ENCODE data around the gene HTT.
A peak's percentile ranks its signal among the peaks of the same experiment; 100 is the strongest.
"Not testable (repeated sequence)": the region's sequence is repeated elsewhere in the genome, so short reads cannot be mapped to it uniquely, and the experiment has no call there.

HTT gene

GRCh38 chr4:3046623-3047022 lies 27.9 kb upstream of the HTT start:
- TF ChIP-seq, protein P1, sequence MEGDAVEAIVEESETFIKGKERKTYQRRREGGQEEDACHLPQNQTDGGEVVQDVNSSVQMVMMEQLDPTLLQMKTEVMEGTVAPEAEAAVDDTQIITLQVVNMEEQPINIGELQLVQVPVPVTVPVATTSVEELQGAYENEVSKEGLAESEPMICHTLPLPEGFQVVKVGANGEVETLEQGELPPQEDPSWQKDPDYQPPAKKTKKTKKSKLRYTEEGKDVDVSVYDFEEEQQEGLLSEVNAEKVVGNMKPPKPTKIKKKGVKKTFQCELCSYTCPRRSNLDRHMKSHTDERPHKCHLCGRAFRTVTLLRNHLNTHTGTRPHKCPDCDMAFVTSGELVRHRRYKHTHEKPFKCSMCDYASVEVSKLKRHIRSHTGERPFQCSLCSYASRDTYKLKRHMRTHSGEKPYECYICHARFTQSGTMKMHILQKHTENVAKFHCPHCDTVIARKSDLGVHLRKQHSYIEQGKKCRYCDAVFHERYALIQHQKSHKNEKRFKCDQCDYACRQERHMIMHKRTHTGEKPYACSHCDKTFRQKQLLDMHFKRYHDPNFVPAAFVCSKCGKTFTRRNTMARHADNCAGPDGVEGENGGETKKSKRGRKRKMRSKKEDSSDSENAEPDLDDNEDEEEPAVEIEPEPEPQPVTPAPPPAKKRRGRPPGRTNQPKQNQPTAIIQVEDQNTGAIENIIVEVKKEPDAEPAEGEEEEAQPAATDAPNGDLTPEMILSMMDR (IDR thresholded peaks at IDR 0.05; ENCODE audit: insufficient read depth, low read depth, low read length, missing control alignments), result no peak
- H3K4me3 ChIP-seq (ENCODE audit: low read depth, low read length), result no peak overlapping the region
- DNase-seq (ENCODE audit: low read depth), result no peak

GRCh38 chr4:3047464-3048286 lies 26.8 kb upstream of the HTT start:
- H3K4me3 ChIP-seq (ENCODE audit: low read depth, low read length), result peak overlapping the region; percentile 23; the same call in 1 of the 2 replicates
- DNase-seq (ENCODE audit: low read depth), result peak; percentile 98
- TF ChIP-seq, protein P1 (IDR thresholded peaks at IDR 0.05; ENCODE audit: insufficient read depth, low read depth, low read length, missing control alignments), result peak; percentile 80

GRCh38 chr4:3051141-3051897 lies 23.2 kb upstream of the HTT start:
- H3K4me3 ChIP-seq (ENCODE audit: low read depth, low read length); DNase-seq (ENCODE audit: low read depth): not testable (repeated sequence)

DNA sequence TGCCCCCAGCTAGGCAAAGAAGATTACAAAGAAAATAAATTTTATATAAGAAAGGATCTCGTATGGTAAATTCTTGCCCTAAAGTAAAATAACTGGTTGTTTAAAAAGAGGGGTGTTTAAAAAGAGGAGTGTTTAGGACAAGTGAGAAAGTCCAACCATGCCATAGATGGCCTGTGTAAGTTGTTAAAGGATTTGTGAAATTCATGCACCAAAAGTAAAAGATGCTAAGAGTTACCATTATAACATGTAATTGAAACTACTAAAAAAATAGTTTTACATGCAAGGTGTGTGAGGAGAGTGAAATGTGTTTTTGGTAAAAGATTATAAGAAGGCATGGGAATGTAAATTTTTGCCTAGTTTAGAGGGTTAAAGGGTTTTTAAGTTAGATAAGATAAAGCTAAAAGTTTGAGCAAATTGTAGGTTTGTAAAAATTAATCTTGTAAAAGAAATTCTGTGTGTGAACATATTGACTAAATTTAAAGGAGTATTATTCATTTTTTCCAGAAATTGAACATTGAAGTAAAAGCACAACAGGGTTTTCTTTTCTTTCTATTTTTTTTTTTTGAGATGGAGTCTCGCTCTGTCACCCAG lies 20.2 kb upstream of the HTT start:
- H3K4me3 ChIP-seq (ENCODE audit: low read depth, low read length), result no peak overlapping the region
- TF ChIP-seq, protein P1 (IDR thresholded peaks at IDR 0.05; ENCODE audit: insufficient read depth, low read depth, low read length, missing control alignments), result no peak
- DNase-seq (ENCODE audit: low read depth), result no peak

GRCh38 chr4:3059943-3060342 lies 14.5 kb upstream of the HTT start:
- TF ChIP-seq, protein P1 (IDR thresholded peaks at IDR 0.05; ENCODE audit: insufficient read depth, low read depth, low read length, missing control alignments), result no peak

DNA sequence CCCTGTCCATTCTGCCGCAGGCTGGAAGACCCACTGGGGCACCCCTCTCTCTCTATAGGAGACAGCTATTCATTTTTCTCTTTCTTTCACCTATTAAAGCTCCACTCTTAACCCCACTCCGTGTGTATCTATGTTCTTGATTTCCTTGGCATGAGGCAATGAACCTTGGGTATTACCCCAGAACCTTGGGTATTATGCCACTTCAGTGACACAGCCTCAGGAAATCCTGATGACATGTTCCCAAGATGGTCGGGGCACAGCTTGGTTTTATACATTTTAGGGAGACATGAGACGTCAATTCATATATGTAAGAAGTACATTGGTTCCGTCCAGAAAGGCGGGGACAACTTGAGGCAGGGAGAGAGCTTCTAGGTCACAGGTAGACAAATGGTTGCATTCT lies 13.5 kb upstream of the HTT start:
- TF ChIP-seq, protein P1 (IDR thresholded peaks at IDR 0.05; ENCODE audit: insufficient read depth, low read depth, low read length, missing control alignments), result no peak
- no peak for DNase-seq (ENCODE audit: low read depth)
- H3K4me3 ChIP-seq (ENCODE audit: low read depth, low read length), result no peak overlapping the region

More at GRCh38 chr4:3059943-3060342, 14.5 kb upstream of the HTT start:
- no peak for DNase-seq (ENCODE audit: low read depth)
- no peak overlapping the region for H3K4me3 ChIP-seq (ENCODE audit: low read depth, low read length)

DNA sequence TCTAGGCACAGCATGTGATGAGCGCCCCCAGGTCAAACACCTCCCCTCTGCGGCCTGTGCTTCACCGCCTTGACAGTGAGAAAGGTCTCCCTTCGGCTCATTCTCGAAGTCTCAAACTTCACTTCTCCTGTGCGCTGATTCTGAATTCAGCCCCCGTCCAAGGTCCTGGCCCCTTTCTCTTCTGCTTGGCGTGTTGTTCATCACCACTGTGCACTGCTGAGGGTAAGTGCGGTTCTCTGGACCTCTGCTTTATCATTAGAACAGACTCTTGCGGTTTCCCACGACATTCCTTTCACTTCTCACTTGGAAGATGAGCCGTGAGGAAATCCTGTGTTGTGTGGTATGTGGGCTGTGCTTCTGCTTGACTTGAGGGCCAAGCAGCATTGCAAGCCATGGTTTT lies 12.0 kb upstream of the HTT start:
- DNase-seq (ENCODE audit: low read depth), result peak; percentile 62
- no peak overlapping the region for H3K4me3 ChIP-seq (ENCODE audit: low read depth, low read length)
- TF ChIP-seq, protein P1 (IDR thresholded peaks at IDR 0.05; ENCODE audit: insufficient read depth, low read depth, low read length, missing control alignments), result no peak
